ENCODE results near the gene PRR9.

PRR9 gene

DNA sequence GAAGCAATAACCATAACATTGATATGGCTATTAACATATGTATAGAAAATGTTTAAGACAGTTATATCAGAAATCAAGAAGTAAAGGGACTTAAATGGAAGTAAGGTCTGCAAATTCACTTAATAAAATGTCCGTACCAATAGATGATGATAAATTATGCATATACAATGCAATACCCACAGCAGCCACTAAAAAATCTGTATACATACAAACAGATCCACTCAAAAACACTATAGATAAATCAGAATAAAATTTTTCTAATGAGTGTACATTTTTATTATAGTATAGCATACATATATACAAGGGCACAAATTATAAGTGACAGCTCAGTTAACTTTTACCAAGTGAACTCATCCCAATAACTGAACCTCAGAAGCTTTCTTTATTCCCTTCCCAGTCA is 48.1 kb downstream of the PRR9 start:
- no peak for DNase-seq (ENCODE audit: low spot score)

Data from hematopoietic multipotent progenitor cell treated with erythropoietin and hydrocortisone succinate and interleukin-3 and kit ligand, for 15 days (in vitro differentiated cells).